NT2/D1 (cell line): ENCODE data around the gene FBXO2.

ENCODE experiments used
- DNase-seq: peaks from one replicate; pipeline ENCODE4 v3.0.0-alpha.2; 2011; ENCODE audit warnings: low read depth, low spot score
- H3K27me3 ChIP-seq: 2 replicates; pipeline ENCODE4 v1.6.0; 2011; ENCODE audit warnings: mild to moderate bottlenecking; ENCODE audit not compliant: insufficient read length, insufficient read depth
- H3K36me3 ChIP-seq: 2 replicates; pipeline ENCODE4 v1.6.1; 2011; ENCODE audit warnings: mild to moderate bottlenecking, low read length, mixed read lengths; ENCODE audit not compliant: insufficient read depth, insufficient read length
- H3K4me1 ChIP-seq: 2 replicates; pipeline ENCODE4 v1.5.1; 2011; ENCODE audit not compliant: insufficient read depth, insufficient read length
- H3K4me3 ChIP-seq: 2 replicates; pipeline ENCODE4 v1.5.1; 2011; ENCODE audit warnings: low read depth; ENCODE audit not compliant: insufficient read length
- H3K9ac ChIP-seq: 2 replicates; pipeline ENCODE4 v1.6.0; 2011; ENCODE audit warnings: low read depth; ENCODE audit not compliant: insufficient read length
- H3K9me3 ChIP-seq: 2 replicates; pipeline ENCODE4 v1.5.1; 2011; ENCODE audit warnings: mild to moderate bottlenecking, low read length; ENCODE audit not compliant: insufficient read depth
- SUZ12 ChIP-seq: IDR thresholded peaks from 2 replicates; pipeline ENCODE4 v1.6.1; 2011; ENCODE audit not compliant: insufficient read length, insufficient read depth; ENCODE audit errors: extremely low read depth
- YY1 ChIP-seq: IDR thresholded peaks from 2 replicates; pipeline ENCODE4 v1.6.1; 2011; ENCODE audit not compliant: insufficient read length, insufficient read depth
- ZNF274 ChIP-seq: IDR thresholded peaks from 2 replicates; pipeline ENCODE4 v1.6.1; 2011; ENCODE audit warnings: mild to moderate bottlenecking, low read depth, low read length

FBXO2 gene

GRCh38 chr1:11697188-11697892, 43.1 kb upstream of the FBXO2 start:
- no peaks in the 10 kb centered on the region for H3K27me3 ChIP-seq
- DNase-seq, result no peak
- H3K36me3 ChIP-seq, result no peaks in the 10 kb centered on the region
- TF ChIP-seq YY1 (no peak), SUZ12 (no peak), ZNF274 (no peak)
- no peaks in the 10 kb centered on the region for H3K9me3 ChIP-seq
- no peak overlapping the region for H3K4me3 ChIP-seq
- no peak overlapping the region for H3K9ac ChIP-seq
- H3K4me1 ChIP-seq, result peaks cover 10% of the 10 kb centered on the region

- Histone ChIP-seq H3K27me3 (no peaks in the 10 kb centered on the region), H3K36me3 (no peaks in the 10 kb centered on the region), H3K4me1 (peaks cover 8% of the 10 kb centered on the region), H3K9ac (no peak overlapping the region), H3K4me3 (no peak overlapping the region), H3K9me3 (no peaks in the 10 kb centered on the region)
- no peak for TF ChIP-seq YY1
- no peak for TF ChIP-seq ZNF274
- TF ChIP-seq SUZ12, result no peak
- no peak for DNase-seq
These were observed 41.6 kb upstream of the FBXO2 start for GRCh38 chr1:11695861-11696260.

DNA sequence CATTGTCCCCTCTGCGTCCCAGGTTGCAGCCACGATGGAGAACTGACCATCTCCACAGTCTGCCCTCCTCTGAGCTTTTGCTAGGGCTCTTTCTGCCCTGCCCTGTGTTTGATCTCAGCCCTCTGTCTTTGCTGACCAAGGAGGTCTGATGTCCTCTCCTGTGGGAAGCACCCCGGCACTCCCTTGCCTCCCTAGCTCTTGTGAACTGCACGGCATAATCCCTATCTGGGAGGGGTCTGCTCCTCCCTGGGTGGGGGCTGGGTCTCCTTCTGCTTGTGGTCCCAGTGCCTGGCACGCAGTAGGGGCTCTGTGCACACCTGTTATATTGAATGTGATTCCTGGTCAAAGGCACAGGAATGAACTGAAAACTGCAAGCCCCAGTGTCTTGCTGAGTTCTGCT, 39.7 kb upstream of the FBXO2 start:
- no peak for DNase-seq
- no peak overlapping the region for H3K4me3 ChIP-seq
- no peaks in the 10 kb centered on the region for H3K27me3 ChIP-seq
- H3K9ac ChIP-seq, result peak overlapping the region; percentile 90
- TF ChIP-seq YY1 (no peak), SUZ12 (no peak), ZNF274 (no peak)
- no peaks in the 10 kb centered on the region for H3K9me3 ChIP-seq
- H3K4me1 ChIP-seq, result peaks cover 5% of the 10 kb centered on the region
- no peaks in the 10 kb centered on the region for H3K36me3 ChIP-seq

DNA sequence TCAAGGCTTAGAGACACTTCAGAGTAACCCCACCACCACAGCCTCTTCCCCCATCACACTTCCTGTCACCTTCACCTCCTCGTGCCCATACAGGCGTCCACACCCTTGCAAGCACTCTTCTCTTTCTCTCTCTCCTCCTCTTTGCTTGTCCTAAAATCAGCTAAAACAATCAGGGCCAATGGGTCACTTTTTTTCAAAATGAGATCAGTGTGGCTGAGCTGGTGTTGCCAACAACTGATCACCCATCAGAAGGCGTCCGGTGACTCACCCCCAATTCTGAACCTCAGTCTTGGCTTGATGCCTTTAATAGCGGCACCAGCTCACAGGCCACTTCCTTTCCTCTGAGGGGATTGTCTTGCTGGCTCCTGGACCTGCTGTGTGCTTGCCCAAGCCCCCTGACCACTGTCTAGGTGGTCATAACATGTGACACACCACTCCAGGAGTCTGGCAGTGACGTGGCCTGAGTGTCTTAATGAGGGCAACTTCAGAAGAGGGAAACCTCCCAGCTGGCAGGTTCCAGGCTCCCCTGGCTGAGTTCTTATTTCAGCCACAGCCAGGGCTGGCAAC, 38.9 kb upstream of the FBXO2 start:
- DNase-seq, result no peak
- H3K4me3 ChIP-seq, result peak overlapping the region; percentile 80

GRCh38 chr1:11691928-11692711, 37.9 kb upstream of the FBXO2 start:
- Histone ChIP-seq H3K9me3 (no peaks in the 10 kb centered on the region), H3K9ac (peak overlapping the region; percentile 90), H3K4me1 (peaks cover 10% of the 10 kb centered on the region), H3K27me3 (no peaks in the 10 kb centered on the region), H3K4me3 (peak overlapping the region; percentile 80), H3K36me3 (no peaks in the 10 kb centered on the region)
- no peak for TF ChIP-seq ZNF274
- no peak for TF ChIP-seq YY1
- no peak for TF ChIP-seq SUZ12
- DNase-seq, result no peak

More for the DNA sequence above, 38.9 kb upstream of the FBXO2 start:
- H3K9ac ChIP-seq, result peak overlapping the region; percentile 90
- no peaks in the 10 kb centered on the region for H3K27me3 ChIP-seq
- no peaks in the 10 kb centered on the region for H3K36me3 ChIP-seq
- no peaks in the 10 kb centered on the region for H3K9me3 ChIP-seq
- TF ChIP-seq SUZ12 (no peak), YY1 (no peak), ZNF274 (no peak)
- H3K4me1 ChIP-seq, result peaks cover 10% of the 10 kb centered on the region

DNA sequence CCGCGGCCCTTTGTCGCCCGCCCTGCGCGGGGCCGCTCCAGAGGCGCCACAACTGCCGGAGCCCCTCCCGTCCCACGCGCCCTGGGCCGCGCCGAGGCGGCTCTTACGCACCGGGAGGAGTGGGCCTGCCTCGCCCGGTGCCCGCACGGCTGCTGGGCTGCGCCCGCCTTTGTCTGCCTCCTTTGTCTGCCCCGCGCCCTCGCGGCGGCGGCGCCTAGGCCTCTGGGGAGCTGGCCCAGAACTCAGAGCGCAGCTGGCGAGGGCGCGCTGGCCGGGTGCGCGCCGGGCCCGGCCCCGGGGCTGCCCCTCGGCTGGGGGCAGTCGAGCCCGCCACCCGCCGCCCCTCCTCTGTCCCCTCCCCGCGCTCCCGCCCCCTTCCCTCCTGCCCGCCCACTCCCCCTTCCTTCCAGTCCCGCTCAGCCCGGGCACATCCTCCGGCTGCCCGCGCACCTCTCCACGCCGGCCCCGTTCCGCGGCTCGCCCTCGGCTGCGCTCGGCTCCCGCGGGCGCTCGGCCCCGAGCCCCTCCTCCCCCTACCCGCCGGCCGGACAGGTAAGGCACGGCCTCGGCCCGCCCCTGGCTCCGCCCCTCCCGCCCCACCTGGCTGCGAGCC, 37.2 kb upstream of the FBXO2 start, which contains the start of gene DRAXIN:
TSS of gene DRAXIN (plus strand) at position 409 of the 613 bp plus-strand sequence. CDS start 14,549 bp downstream, outside the sequence.
- DNase-seq, result no peak
- Histone ChIP-seq H3K4me1 (peaks cover 10% of the 10 kb centered on the region), H3K4me3 (peak within 1 kb of the TSS; percentile 80), H3K9ac (peak within 1 kb of the TSS; percentile 90), H3K27me3 (no peaks in the 10 kb centered on the region), H3K36me3 (no peaks in the 10 kb centered on the region), H3K9me3 (no peaks in the 10 kb centered on the region)
- TF ChIP-seq SUZ12 (no peak), ZNF274 (no peak), YY1 (no peak)
